DMS114 treated with DMSO at 0.1 percent for 48 hours (cell line): ENCODE results near the gene PEBP1.

Source experiments
- DNase-seq: peaks from one replicate; lab custom pipeline; 2025; ENCODE audit not compliant: unreplicated experiment; lab: John Stamatoyannopoulos, UW

Gene PEBP1

DNA sequence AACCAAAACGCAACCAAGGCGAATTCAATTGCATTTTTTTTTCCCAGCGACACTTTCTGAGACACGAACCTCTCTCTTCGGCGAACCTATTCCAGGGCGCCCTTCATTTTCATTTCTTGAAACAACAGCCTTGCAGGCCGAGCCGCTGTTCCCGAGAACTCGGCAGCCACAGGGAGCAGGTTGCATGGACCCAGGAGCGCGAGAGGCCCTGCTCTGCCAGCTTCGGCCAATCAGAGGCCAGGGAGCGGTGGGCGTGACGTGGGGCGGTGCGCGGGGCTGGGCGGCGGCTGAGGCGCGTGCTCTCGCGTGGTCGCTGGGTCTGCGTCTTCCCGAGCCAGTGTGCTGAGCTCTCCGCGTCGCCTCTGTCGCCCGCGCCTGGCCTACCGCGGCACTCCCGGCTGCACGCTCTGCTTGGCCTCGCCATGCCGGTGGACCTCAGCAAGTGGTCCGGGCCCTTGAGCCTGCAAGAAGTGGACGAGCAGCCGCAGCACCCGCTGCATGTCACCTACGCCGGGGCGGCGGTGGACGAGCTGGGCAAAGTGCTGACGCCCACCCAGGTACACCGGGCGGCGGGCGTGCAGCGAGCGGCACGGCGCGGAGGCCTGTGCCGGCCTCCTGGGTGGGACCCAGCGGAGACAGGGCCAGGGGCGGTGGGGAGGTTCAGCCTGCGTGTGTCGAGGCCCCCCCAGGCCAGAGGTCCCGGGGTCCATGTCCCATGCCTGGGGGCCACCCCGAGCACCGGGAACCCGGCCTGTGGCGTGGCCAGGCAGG is at the start of gene PEBP1:
Gene PEBP1, plus strand, starts transcription at position 337 of the 771 bp plus-strand sequence. Its CDS starts 86 bp downstream, at position 423.
- DNase-seq = peak; percentile 93

DNA sequence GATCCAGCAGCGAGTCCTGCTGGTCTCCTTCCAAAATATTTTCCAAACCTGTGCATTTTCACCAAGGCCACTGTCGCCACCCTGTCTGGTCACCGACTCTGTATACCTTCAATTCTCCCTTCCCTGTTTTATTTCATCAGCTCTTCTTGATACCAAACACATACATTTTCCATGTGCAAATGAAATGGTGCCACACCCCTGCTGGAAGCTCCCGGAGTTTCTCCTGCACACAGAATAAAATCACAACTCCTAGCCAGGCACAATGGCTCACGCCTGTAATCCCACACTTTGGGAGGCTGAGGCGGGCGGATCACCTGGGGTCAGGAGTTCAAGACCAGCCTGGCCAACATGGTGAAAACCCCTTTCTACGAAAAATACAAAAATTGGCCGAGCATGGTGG is 46.1 kb upstream of the PEBP1 start:
- DNase-seq = no peak

DNA sequence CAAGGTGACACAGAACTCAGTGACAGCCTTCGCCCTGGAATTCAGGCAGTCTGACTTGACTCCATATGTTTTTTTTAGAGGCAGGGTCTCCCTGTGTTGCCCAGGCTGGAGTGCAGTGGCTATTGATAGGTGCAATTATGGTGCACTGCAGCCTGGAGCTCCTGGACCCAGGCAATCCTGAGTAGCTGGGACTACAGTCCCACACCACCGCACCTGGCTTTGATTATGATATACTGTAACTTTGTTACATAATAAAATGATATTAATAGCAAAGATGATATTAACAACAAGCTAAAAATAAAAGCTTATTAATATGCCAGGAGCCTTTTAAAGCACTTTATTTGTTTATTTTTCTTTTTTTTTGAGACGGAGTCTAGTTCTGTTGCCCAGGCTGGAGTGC is 41.9 kb upstream of the PEBP1 start:
- no peak for DNase-seq

DNA sequence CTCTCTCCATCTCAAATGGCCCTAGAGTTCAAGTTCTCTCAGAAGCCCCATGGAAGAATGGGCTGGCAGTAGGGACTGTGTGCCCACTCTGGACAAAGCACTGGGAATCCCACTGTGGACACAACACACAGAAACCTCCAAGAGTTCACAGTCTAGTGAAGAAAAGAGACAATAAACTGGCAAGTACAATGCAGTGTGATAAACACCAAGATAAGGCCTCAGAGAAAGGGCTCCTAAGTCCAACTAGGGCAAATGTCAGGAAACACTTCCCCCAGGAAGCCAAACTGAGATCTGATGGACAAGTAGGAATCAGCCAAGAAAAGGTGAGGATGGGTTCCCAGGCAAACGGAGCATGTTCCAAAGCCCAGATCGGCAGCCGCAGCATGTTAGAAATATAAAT is 37.5 kb upstream of the PEBP1 start:
- no peak for DNase-seq

DNA sequence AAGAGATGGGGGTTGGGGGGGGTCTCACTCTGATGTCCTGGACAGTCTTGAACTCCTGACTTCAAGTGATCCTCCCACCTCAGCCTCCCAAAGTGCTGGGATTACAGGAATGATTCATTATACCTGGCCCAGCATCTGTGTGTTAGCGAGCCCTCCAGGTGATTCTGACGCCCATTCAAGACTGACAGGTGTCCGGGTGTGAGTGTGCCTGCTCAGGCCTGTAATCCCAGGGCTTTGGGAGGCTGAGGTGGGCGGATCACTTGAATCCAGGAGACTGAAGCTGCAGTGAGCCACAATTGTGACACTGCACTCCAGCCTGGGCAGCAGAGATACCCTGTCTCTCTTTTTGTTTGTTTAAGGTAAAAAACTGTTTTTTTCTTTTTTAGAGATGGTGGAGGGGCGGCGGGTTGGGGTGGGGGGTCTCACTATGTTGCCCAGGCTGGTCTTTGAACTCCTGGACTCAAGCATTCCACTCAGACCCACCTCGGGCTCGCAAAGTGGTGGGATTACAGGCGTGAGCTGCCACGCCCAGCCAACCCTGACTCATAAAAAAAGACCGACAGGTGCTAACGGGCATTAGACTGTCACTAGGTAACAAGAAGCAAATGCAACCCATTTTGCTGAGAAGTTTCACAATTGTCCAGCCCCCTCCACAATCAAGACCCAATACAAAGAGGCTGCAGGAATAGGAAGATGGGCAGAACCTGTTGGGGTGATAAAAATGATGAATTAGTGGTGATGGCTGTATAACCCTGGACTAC is 36.8 kb upstream of the PEBP1 start:
- DNase-seq = no peak

DNA sequence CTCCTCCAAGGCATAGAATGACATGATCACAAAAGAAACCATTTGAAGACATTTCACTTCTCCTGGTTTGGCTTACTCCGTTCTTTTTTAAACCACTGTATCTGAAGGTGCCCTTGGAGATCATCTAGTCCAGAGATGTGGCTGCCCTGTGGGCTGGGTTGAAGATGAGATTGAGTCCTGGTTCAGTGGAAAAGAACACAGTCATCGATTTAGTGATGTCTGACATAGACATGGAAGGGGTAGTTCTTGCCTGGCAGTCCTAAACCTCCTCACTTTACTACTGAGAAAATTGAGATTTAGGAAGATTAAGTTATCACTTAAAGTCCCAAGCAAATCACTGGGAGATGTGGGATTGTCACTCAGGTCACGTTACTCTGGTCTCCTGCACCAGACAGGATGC is 34.9 kb upstream of the PEBP1 start:
- DNase-seq = no peak

DNA sequence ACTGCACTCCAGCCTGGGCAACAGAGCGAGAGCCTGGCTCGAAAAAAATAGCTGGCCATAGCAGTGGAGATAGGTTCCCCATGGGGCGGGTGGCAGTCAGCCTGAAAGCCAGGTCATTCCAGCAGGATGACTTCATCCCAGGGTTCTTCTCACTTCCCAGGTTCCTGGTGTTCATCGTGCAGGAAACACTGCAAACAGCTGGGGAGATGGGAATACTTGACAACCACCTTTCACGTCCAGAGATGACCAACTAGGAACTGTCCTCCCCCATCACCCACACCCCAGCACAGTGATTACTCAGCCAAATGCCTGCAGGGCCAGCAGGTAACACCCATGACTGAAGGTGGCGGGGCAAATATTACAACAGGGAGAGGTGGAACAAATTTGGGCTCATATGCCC is 33.9 kb upstream of the PEBP1 start:
- no peak for DNase-seq

DNA sequence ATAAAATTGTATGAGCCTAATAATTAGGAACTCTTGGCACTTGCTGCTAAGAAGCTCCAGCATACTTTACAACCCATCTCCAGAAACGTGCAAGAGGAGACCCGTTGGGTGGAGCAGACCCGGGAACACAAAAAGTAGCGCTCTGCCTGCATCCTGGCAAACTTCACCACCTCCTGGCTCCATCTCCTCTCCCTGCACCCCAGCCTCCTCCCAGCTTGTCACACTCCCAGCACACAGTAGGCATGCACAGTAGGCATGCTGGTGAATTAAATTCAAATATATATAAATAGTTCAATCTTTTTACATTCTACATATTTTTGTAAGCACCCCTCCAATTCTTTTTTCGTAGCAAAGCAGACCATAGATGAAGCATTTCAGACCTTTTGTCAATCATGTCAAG is 33.3 kb upstream of the PEBP1 start:
- no peak for DNase-seq

DNA sequence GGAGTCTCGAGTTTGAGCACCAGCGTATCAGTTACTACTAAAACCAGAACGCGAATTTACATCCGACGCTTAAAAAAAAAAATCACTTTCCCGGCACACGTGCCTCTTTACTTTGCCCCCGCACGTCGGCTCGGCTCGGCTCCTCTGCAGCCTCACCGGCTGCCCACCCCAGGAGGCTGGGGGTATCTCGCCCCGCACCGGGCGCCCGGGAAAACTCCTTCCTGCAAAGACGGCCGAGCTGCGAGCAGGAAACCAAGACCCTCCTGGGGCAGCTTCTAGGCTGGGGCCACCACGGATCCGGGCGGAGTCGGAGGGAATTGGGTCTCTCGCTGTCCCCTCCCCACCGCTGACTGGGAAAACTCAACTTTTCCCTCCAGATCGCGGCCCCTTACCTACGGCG is 32.7 kb upstream of the PEBP1 start:
- DNase-seq = no peak

DNA sequence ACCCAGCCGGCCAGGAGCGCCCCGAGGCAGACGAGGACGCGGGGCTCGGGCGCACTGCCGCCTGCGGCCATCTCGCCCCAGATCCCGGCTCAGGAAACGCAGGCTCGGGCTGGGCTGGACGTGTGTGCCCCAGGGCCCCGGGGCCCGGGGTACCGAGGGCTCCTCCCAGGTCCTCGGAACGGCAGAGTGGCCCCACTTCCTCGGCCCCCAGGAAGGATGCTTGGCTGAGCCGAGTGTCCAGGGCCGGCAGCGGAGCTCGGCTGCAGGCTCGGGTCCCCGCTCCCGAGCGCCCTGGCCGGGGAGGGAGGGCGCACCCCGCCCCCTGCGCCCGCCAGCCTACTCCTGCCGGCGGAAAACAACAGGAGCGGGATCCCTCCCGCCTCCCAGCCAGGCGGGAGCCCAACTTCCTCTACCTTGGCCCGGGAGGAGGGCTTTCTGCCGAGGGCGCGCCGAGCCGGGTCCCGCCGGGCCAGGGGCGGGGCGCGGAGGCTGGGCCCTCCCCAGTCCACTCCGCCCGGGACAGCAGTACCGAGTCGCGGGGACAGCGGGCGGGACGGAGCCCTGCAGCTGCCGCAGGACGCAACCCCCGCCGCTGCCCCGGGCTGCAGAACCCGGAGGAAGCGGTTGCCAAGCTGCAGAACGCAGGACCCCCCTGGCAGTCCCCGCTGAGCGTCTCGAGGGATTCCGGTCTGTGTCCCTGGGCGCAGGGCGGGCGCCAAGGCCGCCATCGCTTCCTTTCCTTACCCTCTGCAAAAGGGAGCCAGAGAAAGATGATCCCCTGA is 32.1 kb upstream of the PEBP1 start, which contains the start of gene VSIG10:
Gene VSIG10, minus strand, starts transcription at position 411 of the 782 bp plus-strand sequence. Its CDS starts 340 bp downstream, at position 71.
- peak; percentile 48 for DNase-seq

DNA sequence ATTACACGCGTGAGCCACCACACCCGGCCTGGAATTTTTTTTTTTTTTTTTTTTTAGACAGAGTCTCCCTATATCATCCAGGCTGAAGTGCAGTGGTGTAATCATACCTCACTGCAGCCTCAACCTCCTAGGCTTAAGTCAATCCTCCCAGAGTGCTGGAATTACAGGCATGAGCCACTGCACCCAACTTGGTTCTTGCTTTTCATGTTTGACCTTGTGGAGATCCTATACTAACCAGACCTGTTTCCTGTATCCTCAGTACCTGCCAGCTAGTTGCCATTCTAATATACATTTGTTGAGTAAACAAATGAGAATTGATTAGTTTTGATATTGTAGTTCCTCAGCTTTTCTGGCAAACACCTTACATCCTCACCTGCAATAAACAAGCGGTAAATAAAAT is 28.9 kb upstream of the PEBP1 start:
- DNase-seq = no peak

DNA sequence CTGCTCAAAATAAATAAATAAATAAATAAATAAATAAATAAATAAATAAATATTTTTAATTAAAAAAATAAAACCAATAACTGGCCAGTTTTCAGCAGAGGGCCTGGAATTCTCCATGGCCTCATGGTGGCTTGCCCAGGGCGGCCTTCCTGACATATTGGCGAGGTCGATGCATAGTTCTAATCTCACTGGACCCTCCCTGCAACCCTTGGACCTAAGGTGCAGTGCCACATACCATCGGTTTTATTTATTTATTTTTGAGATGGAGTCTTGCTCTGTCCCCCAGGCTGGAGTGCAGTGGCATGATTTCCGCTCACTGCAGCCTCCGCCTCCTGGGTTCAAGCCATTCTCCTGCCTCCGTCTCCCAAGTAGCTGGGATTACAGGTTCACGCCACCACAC is 28.2 kb upstream of the PEBP1 start:
- DNase-seq = no peak

DNA sequence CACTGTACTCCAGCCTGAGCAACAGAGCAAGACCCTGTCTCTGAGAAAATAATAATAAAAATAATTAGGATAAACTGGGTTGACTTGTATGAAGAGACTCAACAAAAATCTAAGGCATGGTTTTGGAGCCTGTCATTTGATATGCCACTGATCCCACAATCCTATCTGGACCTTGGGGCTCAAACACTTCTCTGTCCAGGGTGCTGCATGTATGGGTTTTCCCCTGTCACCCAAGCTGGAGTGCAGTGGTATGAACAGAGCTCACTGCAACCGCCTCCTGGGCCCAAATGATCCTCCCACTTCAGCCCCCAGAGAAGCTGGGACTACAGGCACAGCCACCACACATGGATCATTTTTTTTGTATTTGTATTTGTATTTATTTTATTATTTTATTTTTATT is 26.8 kb upstream of the PEBP1 start:
- no peak for DNase-seq

DNA sequence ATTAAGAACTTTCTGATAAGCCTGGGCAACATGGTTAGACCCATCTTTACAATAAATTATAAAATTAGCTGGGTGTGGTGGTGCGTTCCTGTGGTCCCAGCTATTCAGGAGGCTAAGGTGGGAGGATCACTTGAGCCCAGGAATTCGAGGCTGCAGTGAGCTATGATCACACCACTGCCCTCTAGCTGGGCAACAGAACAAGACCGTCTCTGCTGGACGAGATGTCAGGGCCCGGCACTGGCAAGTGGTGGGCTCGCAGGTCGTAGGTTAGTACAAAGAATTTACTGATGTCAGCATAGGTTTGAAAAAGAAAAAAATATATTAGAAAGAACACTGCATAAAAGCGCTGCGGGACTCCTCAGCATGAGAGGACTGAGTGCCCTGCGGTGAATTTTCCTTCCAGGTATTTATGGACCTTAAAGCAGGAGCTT is 16.5 kb upstream of the PEBP1 start:
- no peak for DNase-seq

DNA sequence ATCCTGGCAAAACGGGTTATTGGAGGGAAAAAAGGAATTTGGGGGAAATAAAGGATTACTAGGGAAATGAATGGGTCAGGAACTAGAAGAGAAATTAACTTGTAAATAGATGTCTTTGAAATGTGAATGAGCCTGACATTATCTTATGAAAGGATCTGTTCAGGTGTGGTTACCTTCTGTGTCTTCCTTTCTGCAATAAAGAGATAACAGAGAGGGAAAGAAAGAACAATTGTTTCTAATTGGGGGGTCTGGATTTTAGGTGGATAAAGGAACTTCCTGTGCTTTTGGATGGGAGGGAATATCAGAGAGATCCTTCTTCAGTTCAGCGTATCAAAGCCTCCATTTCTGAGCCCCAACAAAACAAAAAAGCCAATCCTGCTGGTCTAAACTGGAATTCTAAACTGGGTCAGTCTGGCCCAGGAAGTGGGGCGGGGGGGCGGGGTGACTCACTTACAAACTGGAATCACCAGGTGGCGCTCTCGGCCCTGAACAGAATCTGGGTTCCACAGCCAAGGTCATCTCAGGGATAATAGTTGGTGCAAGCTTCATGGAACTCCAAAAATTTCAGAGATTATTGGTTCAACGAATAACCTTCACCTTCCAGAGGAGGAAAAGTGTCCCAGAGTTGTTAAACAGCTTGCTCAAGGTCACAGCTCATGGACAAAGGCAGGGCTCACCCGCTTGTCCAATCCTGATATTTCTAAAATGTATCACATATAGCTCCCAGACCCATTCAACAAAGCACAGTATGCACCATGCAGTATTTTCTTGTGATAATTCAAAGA is 15.2 kb upstream of the PEBP1 start:
- DNase-seq = peak; percentile 55

DNA sequence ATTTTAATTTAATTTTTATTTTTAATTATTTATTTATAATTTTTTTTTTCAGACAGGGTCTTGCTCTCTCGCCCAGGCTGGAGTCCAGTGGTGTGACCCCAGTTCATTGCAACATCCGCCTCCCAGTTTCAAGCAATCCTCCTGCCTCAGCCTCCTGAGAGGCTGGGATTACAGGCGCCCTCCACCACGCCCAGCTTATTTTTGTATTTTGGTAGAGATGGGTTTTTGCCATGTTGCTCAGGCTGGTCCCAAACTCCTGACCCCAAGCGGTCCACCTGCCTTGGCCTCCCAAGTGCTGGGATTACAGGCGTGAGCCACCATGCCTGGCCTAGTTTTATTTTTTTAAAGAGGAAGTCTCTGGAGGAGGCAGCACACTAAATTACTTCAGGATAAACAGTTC is 13.7 kb upstream of the PEBP1 start:
- no peak for DNase-seq

DNA sequence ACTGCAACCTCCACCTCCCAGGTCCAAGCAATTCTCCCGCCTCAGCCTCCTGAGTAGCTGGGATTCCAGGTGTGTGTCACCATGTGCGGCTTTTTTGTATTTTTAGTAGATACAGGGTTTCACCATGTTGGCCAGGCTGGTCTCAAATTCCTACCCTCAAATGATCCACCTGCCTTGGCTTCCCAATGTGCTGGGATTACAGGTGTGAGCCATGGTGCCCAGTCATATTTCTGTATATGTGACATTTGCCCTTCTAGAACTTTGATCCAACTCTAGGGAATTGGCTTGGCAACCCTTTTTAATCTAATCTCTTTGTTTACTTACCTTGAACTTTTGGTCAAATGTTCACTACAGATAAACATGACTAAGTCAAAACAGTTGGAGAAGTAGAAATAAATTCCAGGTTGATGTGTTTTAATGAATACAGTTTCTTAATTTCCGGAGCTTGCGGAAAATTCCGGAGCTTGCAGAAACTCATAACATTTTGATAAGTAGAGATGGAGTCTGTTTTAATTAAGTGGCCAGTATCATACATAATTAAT is 11.5 kb upstream of the PEBP1 start:
- DNase-seq = no peak

DNA sequence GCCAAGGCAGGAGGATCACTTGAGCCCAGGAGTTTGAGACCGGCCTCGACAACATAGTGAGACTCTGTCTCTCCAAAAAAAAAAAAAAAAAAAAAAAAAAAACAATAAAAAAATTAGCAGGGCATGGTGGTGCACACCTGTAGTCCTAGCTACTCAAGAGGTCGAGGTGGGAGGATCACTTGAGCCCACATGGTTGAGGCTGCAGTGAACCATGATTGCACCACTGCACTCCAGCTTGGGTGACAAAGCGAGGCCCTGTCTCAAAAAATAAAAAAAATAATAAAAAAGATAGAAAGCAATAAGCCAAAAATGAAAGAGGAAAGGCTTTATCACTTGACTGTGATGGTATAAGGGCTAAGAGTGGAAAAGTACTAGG is 10.2 kb upstream of the PEBP1 start:
- DNase-seq = no peak

DNA sequence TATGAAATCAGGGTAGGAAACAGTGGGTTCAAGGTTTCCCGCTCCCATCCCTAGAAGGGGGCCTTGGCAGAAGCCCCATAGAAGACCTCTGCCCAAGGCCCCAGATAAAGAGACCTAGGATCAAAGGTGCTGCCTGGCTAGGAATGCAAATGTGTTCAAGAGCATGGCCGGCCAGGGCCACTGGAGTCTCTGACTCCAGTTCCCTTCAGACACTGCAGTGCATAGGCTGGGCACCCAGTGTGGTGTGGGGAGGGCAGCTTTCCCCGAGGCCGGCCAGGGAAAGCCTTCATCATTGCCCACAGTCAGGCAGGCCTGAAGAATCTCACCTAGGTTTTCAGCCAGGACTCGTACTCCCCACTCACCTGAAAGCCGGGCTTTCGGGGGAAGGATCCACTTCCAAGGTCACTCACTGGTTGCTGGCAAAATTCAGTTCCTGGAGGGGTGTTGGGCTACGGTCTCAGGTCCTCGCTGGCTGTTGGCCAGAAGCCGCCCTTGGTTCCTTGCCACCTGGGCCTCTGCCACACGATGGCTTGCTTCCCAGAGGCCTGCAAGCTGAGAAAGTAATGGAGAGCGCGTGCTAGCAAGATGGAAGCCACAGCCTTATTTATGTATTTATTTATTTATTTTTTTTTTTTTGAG is 9.7 kb upstream of the PEBP1 start:
- DNase-seq = no peak

DNA sequence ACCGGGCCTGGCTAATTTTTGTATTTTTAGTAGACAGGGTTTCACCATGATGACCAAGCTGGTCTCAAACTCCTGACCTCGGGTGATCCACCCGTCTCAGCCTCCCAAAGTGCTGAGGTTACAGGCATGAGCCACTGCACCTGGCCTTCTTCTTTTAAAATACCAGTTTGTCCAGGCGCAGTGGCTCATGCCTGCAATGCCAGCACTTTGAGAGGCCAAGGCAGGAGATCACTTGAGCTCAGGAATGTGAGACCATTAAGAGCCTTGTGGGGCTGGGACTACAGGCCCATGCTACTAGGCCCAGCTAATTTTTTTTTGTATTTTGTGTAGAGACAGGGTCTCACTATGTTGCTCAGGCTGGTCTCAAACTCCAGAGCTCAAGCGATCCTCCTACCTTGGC is 8.1 kb upstream of the PEBP1 start:
- no peak for DNase-seq
